ACC112 (cell line): ENCODE data around the gene TCERG1.

Source experiments
- H2AFZ ChIP-seq: fragments of 200-600 bp; sonication (generic); one replicate; pipeline ENCODE4 v1.6.0; 2017; ENCODE audit warnings: antibody characterized with exemption, low read length; ENCODE audit not compliant: unreplicated experiment
- H3K27ac ChIP-seq: fragments of 200-600 bp; sonication (generic); 2 replicates; pipeline ENCODE4 v1.5.1; 2014; ENCODE audit warnings: low read depth, mild to moderate bottlenecking, antibody characterized with exemption, low read length, moderate library complexity
- H3K27me3 ChIP-seq: fragments of 200-600 bp; sonication (generic); 2 replicates; pipeline ENCODE4 v1.6.1; 2014; ENCODE audit warnings: mild to moderate bottlenecking, antibody characterized with exemption, low read length, moderate library complexity, mixed read lengths; ENCODE audit not compliant: insufficient read depth
- H3K36me3 ChIP-seq: fragments of 200-600 bp; sonication (generic); 2 replicates; pipeline ENCODE4 v1.6.1; 2016; ENCODE audit warnings: mild to moderate bottlenecking, antibody characterized with exemption, low read length, moderate library complexity, mixed read lengths; ENCODE audit not compliant: insufficient read depth
- H3K4me1 ChIP-seq: fragments of 200-600 bp; sonication (generic); one replicate; pipeline ENCODE4 v1.6.1; 2016; ENCODE audit warnings: low read length, mixed read lengths; ENCODE audit not compliant: insufficient read depth, unreplicated experiment, control insufficient read depth
- H3K4me3 ChIP-seq: fragments of 200-600 bp; sonication (generic); 2 replicates; pipeline ENCODE4 v1.5.1; 2014; ENCODE audit warnings: mild to moderate bottlenecking, low read depth, low read length
- H3K79me2 ChIP-seq: fragments of 200-600 bp; sonication (generic); one replicate; pipeline ENCODE4 v1.6.0; 2016; ENCODE audit warnings: low read length; ENCODE audit not compliant: control insufficient read depth, unreplicated experiment, insufficient read depth

TCERG1 gene

DNA sequence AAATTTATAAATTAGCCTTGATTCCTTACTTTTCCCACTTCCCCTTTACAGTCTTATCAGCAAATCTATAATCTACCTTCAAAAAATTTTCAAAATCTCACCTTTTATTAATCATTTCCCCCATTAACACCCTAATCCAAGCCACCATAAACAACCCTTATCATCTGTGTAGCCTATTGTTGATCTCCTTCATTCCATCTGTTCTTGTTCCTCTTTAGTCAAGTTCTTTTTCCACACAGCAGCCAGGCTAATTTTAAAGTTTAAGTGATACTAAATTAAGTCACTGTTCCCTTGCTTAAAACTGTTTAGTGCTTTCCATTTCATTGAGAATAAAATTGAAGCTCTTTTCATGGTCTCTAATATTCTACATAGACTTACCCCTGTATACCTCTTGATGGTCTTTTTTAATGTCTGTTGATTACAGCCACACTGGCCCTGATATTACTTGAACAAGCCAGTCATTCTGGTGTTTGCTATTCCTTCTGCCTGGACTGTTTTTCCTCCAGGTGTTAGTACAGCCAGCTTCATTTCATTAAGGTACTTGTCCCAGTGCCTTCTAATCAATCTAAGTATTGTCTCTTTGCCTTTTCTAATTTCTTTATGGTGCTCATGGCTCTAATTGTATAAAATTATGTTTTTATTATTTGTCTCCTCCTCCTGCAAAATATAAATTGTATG is 37.7 kb downstream of the TCERG1 start:
- peaks cover 40% of the 10 kb centered on the region for H3K36me3 ChIP-seq
- H3K4me1 ChIP-seq, result no peaks in the 10 kb centered on the region
- no peak overlapping the region for H3K27ac ChIP-seq
- H3K27me3 ChIP-seq, result no peaks in the 10 kb centered on the region
- H2AFZ ChIP-seq, result no peak overlapping the region
- no peak overlapping the region for H3K4me3 ChIP-seq
- no peaks in the 10 kb centered on the region for H3K79me2 ChIP-seq

DNA sequence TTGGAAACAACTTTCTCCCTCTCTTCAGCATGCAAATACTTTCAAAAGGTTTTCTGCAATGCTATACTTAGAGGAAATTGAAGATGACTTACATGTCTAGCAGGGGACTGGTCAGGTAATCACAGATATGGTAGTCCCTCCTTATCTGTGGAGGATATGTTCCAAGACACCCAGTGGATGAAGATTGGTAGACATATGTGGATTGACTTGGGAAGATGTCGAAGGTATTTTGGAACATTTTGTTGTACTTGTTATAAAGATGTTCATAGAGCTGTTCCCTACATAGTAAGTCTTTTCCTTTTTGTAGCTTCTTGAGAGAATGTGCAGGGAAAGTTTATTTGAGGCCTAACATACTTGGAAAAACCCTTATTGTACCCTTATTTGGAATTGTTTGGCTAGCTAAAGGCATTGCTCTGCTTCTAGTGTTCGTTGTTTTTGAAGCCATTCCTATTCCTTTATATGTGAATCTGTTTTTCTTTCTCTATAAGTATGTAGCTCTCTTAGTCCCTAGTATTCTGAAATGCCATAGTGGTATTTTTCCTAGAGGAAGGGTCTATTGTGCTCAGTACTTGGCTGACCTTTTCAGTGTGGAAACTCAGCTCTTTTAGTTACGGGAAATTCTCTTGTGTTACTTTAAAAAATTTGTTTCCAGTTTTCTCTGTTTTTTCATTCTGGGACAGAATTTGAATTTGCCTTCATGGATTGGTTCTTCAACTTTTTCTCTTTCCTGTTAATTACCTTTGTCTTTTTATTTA is 43.1 kb downstream of the TCERG1 start:
- no peaks in the 10 kb centered on the region for H3K4me1 ChIP-seq
- no peaks in the 10 kb centered on the region for H3K79me2 ChIP-seq
- H3K36me3 ChIP-seq, result peaks cover 20% of the 10 kb centered on the region
- H2AFZ ChIP-seq, result no peak overlapping the region
- H3K27ac ChIP-seq, result no peak overlapping the region
- no peaks in the 10 kb centered on the region for H3K27me3 ChIP-seq
- H3K4me3 ChIP-seq, result no peak overlapping the region

DNA sequence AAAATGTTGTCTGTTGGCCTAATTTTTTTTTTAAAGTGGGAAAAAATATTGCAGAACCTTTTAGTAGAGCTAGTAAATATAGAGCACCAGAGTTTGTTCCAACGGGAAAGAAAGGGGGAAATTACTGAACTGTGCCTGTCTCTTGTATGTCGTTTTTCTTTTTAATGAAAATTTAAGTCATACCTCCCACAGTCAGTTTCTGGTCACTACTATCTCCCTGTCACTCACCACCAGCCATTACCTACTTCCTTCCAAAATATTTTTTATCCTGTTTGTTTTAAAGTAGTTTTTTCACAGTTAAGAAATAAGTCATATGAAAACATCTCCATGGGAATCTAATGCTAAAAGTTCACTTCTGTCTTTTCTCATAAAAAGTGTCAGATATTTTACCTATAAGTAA is 47.5 kb downstream of the TCERG1 start:
- Histone ChIP-seq H3K27ac (no peak overlapping the region), H3K4me3 (no peak overlapping the region), H2AFZ (no peak overlapping the region), H3K4me1 (no peaks in the 10 kb centered on the region), H3K79me2 (no peaks in the 10 kb centered on the region), H3K27me3 (no peaks in the 10 kb centered on the region), H3K36me3 (peaks cover 20% of the 10 kb centered on the region)

DNA sequence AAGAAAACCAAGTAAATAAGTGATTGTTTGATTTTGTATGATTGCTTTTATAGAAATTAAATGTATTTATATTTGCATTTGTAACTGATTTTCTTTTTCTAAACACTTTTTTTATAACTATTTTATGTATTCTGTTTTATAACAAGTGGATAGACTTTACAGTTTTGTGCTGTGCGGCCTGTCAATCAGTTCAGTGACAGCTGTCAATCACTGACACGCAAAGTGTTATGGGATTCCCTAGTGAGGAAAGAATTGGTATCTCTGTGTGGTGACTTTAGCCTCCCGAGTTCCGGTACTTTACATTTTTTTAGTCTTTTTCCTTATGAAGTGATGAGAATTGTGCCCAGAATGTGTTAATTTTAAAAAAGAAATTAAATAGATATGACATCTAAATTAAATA is 52.5 kb downstream of the TCERG1 start:
- Histone ChIP-seq H3K4me1 (no peaks in the 10 kb centered on the region), H3K27me3 (no peaks in the 10 kb centered on the region), H3K4me3 (no peak overlapping the region), H2AFZ (no peak overlapping the region), H3K79me2 (no peaks in the 10 kb centered on the region), H3K27ac (no peak overlapping the region), H3K36me3 (peaks cover 25% of the 10 kb centered on the region)

DNA sequence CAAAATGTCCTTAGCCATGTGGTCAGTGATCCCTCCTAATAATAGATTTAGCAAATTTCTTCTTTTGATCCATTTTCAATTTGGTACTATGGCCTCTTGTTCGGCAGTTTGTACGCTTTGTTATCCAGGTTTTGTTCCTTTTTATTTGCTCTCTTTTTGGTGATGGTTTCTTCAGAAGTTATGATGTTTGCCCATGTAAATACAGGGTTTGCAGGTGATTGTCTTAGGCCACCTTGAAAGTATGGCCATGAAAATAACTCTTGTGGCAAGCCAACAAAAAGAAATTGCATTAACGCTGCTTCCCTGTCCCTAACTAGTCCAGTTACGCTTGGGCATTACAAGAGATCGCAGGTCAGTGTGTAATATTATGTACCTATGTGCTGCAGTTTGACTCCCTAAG is 60.3 kb downstream of the TCERG1 start:
- no peak overlapping the region for H3K27ac ChIP-seq
- peaks cover 7% of the 10 kb centered on the region for H3K4me1 ChIP-seq
- H3K79me2 ChIP-seq, result no peaks in the 10 kb centered on the region
- H2AFZ ChIP-seq, result no peak overlapping the region
- no peak overlapping the region for H3K4me3 ChIP-seq
- H3K27me3 ChIP-seq, result no peaks in the 10 kb centered on the region
- peaks cover 54% of the 10 kb centered on the region for H3K36me3 ChIP-seq

DNA sequence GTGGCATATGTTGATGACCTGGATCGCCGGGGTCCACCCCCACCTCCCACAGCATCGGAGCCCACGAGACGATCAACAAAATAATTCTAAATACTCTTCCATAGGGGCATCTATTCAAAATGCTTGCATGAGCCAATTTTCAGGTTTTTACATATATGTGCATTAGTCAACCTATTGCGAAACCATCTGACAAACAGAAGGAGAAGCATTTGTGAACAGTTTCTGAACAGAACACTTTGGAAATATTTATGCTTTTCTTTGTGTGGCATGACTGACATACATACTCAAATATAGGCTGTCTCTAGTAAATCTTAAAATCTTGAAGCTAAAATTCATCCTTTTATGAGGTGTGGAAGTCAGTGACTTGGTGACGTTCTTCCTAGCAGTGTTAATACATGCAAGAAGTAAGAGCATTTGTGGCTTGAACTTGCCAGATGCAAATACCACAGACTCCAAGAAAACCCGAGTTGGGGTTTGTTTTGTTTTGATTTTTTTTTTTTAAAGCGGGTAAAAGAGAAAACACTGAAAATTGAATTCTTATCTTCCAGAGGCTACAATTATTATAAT is 63.5 kb downstream of the TCERG1 start:
- H3K27ac ChIP-seq, result no peak overlapping the region
- no peaks in the 10 kb centered on the region for H3K79me2 ChIP-seq
- no peak overlapping the region for H3K4me3 ChIP-seq
- H3K27me3 ChIP-seq, result no peaks in the 10 kb centered on the region
- H3K4me1 ChIP-seq, result peaks cover 7% of the 10 kb centered on the region
- peaks cover 39% of the 10 kb centered on the region for H3K36me3 ChIP-seq
- no peak overlapping the region for H2AFZ ChIP-seq

DNA sequence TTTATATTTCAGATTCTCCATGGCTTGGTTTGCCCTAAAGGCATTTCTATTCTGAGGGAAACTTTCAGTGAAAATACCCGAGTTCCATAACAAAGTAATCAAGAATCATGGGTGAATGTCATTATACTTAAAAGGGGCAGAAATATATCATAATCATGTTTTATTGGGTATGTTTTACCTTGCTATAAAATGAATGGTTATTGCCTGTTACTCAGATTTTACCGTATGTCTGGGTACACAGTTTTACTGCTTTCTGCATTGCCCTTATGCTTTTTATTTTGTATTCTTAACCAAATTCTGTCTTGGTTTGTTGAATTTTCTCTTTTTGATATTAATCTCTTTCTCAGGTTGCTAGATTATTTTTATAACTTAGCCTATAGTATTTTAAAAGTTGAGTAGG is 66.3 kb downstream of the TCERG1 start:
- Histone ChIP-seq H2AFZ (no peak overlapping the region), H3K27ac (no peak overlapping the region), H3K36me3 (peaks cover 19% of the 10 kb centered on the region), H3K4me3 (no peak overlapping the region), H3K4me1 (peaks cover 7% of the 10 kb centered on the region), H3K79me2 (no peaks in the 10 kb centered on the region), H3K27me3 (no peaks in the 10 kb centered on the region)

DNA sequence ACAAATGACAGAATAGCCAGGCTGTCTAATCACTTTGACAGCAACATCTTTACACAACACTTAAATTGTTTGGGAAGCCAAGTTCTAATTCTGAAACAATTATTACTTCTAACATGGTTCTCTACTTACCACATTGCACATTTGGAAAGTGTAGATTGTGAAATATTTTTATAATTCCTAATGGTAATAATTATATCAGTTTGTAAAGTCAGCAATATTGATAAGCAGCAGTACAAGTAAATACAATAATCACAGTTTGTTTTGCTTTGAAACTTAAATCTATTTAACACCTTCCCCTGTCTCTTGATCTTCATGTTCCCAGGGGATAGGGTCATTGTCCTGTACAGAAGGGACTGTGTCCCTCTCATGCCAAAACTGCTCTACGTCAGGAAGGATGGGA is 67.4 kb downstream of the TCERG1 start:
- no peaks in the 10 kb centered on the region for H3K27me3 ChIP-seq
- H2AFZ ChIP-seq, result no peak overlapping the region
- H3K27ac ChIP-seq, result no peak overlapping the region
- peaks cover 7% of the 10 kb centered on the region for H3K4me1 ChIP-seq
- H3K4me3 ChIP-seq, result no peak overlapping the region
- no peaks in the 10 kb centered on the region for H3K79me2 ChIP-seq
- H3K36me3 ChIP-seq, result peaks cover 7% of the 10 kb centered on the region

DNA sequence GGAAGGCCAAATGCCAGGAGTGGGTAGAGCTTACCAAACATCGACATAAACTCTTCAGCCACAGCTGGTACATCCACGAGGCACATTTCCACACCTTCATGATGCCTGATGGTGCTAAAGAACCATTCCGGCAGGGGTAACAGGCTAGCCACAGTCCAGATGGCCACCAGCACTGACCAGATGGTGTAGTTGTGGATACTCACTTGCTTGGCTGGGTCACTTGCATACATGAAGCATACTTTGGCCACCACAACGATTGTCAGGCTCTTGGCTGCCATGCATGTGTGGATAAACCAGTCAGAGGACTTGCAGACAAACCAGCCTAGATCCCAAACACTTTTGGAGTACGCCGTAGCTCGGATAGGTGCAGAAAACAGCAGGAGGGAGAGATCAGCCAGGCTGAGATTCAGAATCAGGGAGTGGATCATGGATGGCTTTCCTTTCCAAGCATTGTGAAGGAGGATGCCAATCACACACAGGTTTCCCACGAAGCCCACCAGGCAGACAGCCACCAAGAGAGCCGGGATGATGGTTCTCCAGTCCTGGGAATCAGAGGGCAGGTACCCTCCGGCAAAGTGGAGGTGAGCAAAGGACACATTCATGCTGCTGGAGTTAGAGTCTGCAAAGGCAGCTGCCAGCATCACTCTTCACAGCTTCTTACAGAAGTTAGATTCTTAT is 68.5 kb downstream of the TCERG1 start:
- Histone ChIP-seq H3K4me1 (peaks cover 3% of the 10 kb centered on the region), H3K27me3 (no peaks in the 10 kb centered on the region), H3K4me3 (no peak overlapping the region), H3K27ac (no peak overlapping the region), H3K36me3 (peaks cover 5% of the 10 kb centered on the region), H3K79me2 (no peaks in the 10 kb centered on the region), H2AFZ (no peak overlapping the region)

DNA sequence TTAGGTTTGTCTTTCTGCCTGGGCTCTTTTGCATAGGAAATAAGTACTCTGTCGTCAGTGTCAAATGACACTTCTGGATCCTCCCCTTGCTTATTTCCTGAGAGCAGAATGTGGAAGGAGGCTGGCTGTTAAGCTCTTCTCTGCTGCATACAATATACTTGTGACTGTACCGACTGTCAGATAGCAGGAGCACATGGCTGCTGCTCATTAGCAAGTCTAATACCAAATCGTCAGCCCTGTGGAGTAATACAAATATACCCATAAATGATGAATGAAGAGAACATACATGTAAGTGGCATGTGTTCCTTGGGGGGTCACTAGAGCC is 69.0 kb downstream of the TCERG1 start, which contains the start of gene GPR151:
Gene GPR151, minus strand, starts transcription at position 40 of the 325 bp plus-strand sequence. CDS start 77 bp downstream, outside the sequence.
- no peak within 1 kb of the TSS for H3K27ac ChIP-seq
- no peak within 1 kb of the TSS for H3K4me3 ChIP-seq

More for the DNA sequence above, 69.0 kb downstream of the TCERG1 start, which contains the start of gene GPR151:
- Histone ChIP-seq H3K4me1 (no peaks in the 10 kb centered on the region), H3K36me3 (peaks cover 2% of the 10 kb centered on the region), H2AFZ (no peak within 1 kb of the TSS), H3K27me3 (no peaks in the 10 kb centered on the region), H3K79me2 (no peaks in the 10 kb centered on the region)
